HG02870 (cell line): Measurements from ENCODE around the gene SCO2.

ENCODE experiments used
- ATAC-seq: cut with Tn5 transposase; IDR thresholded peaks from one replicate; pipeline ENCODE4 v1.9.1; 2021; ENCODE audit warnings: mild to moderate bottlenecking, moderate library complexity; ENCODE audit not compliant: unreplicated experiment

SCO2 gene

GRCh38 chr22:50532824-50533796 lies 7.7 kb upstream of the SCO2 start:
- ATAC-seq, result no peak

- no peak for ATAC-seq
Observed at GRCh38 chr22:50531962-50532674, 6.7 kb upstream of the SCO2 start.

- no peak for ATAC-seq
Observed at GRCh38 chr22:50531546-50531961, 6.2 kb upstream of the SCO2 start.

GRCh38 chr22:50530877-50531545 lies 5.6 kb upstream of the SCO2 start:
- no peak for ATAC-seq

GRCh38 chr22:50530580-50530876 lies 5.1 kb upstream of the SCO2 start:
- no peak for ATAC-seq

GRCh38 chr22:50529897-50530579 lies 4.6 kb upstream of the SCO2 start, which contains the start of gene TYMP:
Gene TYMP (minus strand): TSS chr22:50530012. CDS start chr22:50529709, 303 bp downstream.
- no peak for ATAC-seq

- no peak for ATAC-seq
Observed at GRCh38 chr22:50529416-50529896, 4.1 kb upstream of the SCO2 start.

GRCh38 chr22:50528682-50529415 lies 3.5 kb upstream of the SCO2 start:
- no peak for ATAC-seq

- ATAC-seq, result no peak
Observed at GRCh38 chr22:50527921-50528681, 2.7 kb upstream of the SCO2 start.

- ATAC-seq, result no peak
Observed at GRCh38 chr22:50526834-50527801, 1.7 kb upstream of the SCO2 start.

GRCh38 chr22:50526108-50526833 lies 873 bp upstream of the SCO2 start:
- peak; percentile 24 for ATAC-seq

- no peak for ATAC-seq
Observed at GRCh38 chr22:50525858-50526107, 385 bp upstream of the SCO2 start.

GRCh38 chr22:50524676-50525103 lies 708 bp downstream of the SCO2 start:
- ATAC-seq, result no peak

GRCh38 chr22:50523806-50524675 lies 1.4 kb downstream of the SCO2 start:
- ATAC-seq, result no peak

GRCh38 chr22:50523458-50523805 lies 2.0 kb downstream of the SCO2 start:
- no peak for ATAC-seq

GRCh38 chr22:50522806-50523438 lies 2.5 kb downstream of the SCO2 start:
- no peak for ATAC-seq
